NCI-H1105 treated with DMSO at 0.1 percent for 48 hours (cell line): Measurements from ENCODE around the gene FBXW4.

Experiments
- DNase-seq: peaks from one replicate; lab custom pipeline; 2025; lab: John Stamatoyannopoulos, UW

Gene FBXW4

GRCh38 chr10:101695404-101695890, 477 bp upstream of the FBXW4 start:
- DNase-seq: no peak

DNA sequence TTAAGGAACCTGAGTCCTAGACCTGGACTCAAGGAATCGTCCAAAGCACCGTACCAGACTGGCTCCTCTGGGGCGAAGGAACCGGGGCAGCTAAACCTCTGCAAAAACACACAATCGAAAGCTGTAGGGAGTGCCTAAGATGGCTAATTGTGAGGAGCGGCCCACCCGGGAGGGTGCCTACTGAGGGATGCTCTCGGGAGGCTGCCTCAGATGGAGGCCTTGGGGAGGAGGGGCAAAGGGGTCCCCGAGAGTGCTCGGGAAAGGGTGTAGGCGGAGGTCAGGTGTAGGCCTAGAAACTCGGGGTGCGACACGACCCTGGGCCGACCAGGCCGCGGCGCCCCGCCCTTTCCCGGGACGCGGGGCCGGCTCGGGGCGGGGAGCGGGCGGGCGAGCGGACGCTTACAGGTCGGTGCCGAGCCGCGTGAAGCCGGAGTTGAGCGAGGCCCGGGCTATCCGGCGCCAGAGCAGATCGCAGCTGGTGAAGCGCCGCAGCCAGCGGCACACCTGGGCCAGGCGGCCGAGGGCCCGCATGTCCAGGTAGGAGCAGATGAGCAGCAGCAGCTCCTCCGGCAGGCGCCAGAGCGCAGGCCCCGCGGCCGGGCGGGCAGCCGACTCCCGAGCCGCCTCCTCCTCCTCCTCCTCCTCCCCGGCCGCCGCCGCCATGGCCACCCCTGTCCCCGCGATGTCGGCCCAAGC, 844 bp downstream of the FBXW4 start:
- no peak for DNase-seq

- no peak for DNase-seq
Measured at GRCh38 chr10:101693651-101693977, 1.4 kb downstream of the FBXW4 start.

DNA sequence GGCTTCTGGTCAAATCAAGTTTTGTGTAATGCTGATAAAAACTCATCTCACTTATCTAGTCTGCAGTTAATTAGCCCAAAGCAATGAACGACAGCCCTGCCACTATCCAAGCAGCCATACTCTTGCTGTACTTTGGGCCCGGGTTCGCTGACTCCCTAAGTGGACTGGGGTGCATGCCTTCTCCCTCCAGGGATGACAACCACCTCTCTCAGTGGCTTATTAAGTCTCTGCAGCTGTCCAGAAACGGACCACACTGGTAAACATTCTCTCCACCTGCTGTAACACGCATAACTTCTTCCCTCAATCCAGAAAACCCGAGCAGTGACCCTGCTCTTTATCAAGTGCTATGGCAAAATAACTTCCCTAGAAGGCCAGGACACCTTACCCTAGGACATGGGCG, 3.9 kb downstream of the FBXW4 start:
- DNase-seq: no peak

- no peak for DNase-seq
Measured at GRCh38 chr10:101690461-101690860, 4.5 kb downstream of the FBXW4 start.

GRCh38 chr10:101687071-101687658, 7.8 kb downstream of the FBXW4 start:
- DNase-seq: no peak

- DNase-seq: no peak
Measured at GRCh38 chr10:101686133-101686925, 8.6 kb downstream of the FBXW4 start.

DNA sequence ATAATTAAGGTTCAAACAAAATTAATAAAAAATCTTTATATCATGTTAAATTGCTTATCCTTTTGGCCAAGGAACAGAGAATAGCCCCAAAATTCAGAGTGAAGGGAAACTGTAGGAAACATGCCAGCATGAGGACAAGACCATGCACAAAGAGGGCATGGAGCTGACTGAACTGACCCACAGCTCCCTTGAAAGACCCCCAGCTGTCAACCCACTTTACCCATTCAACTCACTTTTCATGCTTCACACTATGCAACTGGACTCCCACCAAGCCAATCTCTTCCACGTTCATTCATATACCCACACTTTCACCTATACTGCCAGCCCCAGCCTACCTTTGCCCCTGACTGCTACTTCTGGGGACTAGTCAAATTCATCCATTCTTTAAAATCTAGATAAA, 10.2 kb downstream of the FBXW4 start:
- no peak for DNase-seq

DNA sequence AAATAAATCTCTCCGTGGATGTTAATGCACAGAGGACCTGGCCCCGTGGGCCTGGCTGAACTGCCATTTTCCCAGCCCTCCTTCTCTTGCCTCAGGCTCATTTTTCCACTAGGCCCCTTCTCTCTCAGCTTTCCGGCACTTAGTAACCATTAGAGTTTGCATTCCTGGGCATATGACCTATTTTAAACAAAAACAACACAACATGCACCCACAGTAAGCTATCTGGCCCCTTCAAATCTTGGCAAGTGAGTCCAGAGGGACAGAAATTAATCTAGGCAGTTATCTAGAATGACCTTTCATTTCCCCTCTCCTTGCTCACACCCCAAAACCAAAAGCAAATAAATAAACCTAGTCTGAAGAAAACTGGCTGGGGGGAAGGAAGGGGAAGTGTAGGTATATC, 11.7 kb downstream of the FBXW4 start:
- no peak for DNase-seq

DNA sequence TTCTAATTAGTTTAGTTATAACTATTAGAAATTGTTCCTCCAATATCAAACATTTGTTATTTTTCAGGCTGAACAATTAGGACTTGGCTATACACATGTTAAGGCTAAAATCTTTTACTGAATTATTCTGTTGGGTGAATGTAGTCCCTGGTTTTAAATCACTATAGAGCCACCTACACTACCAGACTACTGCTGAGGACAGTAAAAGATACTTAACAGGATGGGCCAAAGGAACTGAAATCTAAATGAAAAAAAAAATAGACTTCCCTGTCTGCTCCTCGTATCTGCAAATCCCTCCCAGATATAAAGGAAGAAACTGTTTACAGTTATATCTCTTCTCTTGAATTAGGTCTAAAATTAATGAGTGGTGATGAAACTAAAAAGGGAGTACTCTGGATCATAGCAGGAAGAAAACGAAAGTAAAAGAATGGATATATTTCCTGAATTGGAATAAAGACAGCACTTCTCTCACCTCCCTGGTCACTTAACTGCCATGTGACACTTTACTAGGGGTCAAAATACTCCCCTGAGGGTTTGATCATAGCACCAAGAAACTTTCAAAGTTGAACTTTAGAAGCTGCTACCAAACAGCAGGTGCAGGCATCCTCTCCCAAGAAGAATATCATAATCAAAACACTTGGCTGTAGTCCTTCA, 12.7 kb downstream of the FBXW4 start:
- no peak for DNase-seq

- no peak for DNase-seq
Measured at GRCh38 chr10:101676565-101676964, 18.4 kb downstream of the FBXW4 start.

- no peak for DNase-seq
Measured at GRCh38 chr10:101675115-101675514, 19.9 kb downstream of the FBXW4 start.

GRCh38 chr10:101672536-101672935, 22.4 kb downstream of the FBXW4 start:
- no peak for DNase-seq

- DNase-seq: no peak
Measured at GRCh38 chr10:101671453-101671852, 23.5 kb downstream of the FBXW4 start.

GRCh38 chr10:101670635-101671034, 24.3 kb downstream of the FBXW4 start:
- no peak for DNase-seq

- no peak for DNase-seq
Measured at GRCh38 chr10:101669181-101669580, 25.8 kb downstream of the FBXW4 start.

DNA sequence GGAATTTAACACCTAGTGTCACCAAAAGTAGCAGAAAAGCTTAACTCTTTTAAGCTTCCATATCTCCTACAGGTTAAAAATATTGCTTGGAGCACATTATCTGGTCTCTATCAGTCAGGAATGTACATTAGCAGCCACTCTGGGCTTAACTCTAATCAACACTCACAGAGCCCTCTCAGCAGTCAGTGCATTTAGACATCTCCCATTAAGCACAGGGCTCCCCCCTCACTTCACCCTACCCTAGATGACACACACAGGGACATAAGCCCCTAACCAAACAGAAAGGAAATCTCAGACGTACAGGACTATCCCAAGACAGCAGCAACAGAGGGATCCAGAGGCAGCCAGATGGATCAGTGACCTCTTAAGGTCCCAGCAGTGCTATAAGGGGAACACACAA, 26.4 kb downstream of the FBXW4 start:
- no peak for DNase-seq

DNA sequence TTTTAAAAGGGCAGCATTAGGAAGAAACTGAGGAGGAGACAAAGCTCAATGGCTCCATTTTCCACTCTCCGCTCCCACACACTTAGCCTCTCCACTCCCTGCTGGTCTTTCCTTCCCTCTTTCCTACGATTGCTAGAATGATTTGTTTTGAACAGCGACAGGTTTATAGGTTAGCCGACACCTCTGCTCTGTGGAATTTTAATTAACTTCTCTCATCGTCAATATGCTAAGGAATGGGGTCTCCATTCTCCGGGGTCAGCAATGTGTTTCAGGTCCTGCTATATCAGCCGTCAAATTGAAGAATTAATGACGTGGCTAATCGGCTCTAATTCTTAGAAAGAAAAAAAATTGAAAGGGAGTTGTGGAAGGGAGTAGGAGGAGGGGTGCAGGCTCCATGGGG, 28.9 kb downstream of the FBXW4 start:
- DNase-seq: no peak

DNA sequence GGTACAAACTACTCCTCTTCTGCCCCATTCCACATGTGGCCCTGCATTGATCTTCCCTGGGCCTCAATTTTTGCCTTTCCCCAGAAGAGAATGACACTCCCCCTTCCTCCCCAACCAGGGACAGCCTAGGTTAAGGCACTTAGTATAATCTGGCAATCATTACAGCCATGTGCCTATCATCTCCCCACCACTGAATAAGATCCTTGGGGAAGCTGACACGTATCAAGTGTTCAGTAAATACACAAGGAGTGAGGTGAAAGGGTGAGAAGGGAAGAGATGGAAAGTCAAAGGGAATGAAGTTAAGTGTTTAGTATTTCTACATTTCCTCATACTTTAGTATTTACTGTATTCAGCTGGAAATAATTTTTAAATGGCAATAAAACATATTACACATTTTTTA, 31.9 kb downstream of the FBXW4 start:
- DNase-seq: no peak

DNA sequence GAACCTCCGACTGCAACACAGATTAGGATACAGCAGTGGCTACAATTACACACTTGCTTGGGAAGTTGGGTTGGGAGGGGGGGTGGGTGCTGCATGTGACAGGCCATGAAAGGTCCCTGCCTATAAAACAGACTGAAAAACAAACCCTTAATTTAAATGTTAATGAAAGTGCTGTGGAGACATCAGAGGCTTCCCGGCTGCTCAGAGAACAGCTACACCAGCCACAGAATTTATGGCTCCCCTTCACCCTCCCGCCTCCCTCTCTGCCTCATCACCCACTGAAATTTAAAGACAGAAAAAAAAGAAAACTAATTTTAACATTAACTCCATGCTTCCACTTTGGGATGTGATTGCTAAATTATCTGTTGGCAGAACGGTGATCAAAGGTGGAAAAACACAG, 34.7 kb downstream of the FBXW4 start:
- DNase-seq: no peak

GRCh38 chr10:101658975-101659374, 36.0 kb downstream of the FBXW4 start:
- no peak for DNase-seq

- DNase-seq: no peak
Measured at GRCh38 chr10:101656890-101657289, 38.1 kb downstream of the FBXW4 start.

GRCh38 chr10:101655570-101655969, 39.4 kb downstream of the FBXW4 start:
- DNase-seq: no peak
